SK-N-SH (cell line): Measurements from ENCODE around the gene CCDC102A. TPM values are rescaled to one million over a fixed set of nuclear protein-coding genes. Genes with fewer than 3 reads are reported as not detected.

ENCODE experiments used
- CTCF ChIA-PET: fragments of 300-600, 350-600 bp; formaldehyde crosslinking; extraction: SDS; loops from one replicate; lab custom pipeline; 2021; lab: Yijun Ruan, JAX
- POLR2A ChIA-PET: fragments of 350-600 bp; sonication (Branson Sonifier 250); formaldehyde crosslinking; extraction: SDS; loops from one replicate; lab custom pipeline; 2020; ENCODE audit warnings: antibody characterized with exemption, inconsistent platforms; lab: Yijun Ruan, JAX
- DNase-seq: peaks from one replicate; pipeline ENCODE4 v3.0.0; 2012
- H2AFZ ChIP-seq: fragments of 200-600 bp; sonication (generic); 2 replicates; pipeline ENCODE4 v1.8.1; 2016; ENCODE audit warnings: antibody characterized with exemption, mild to moderate bottlenecking, low read depth
- H3F3A ChIP-seq: fragments of 200-600 bp; sonication (generic); replicated peaks from 2 replicates; pipeline ENCODE3; 2016; ENCODE audit warnings: antibody characterized with exemption, mild to moderate bottlenecking; ENCODE audit not compliant: insufficient read depth
- H3K27ac ChIP-seq, 2 experiments: fragments of 200-500 bp in 1 of 2; fragments of 200-600 bp in 1 of 2; sonication (Bioruptor generic) in 1 of 2; sonication (generic), shearing (Covaris generic) in 1 of 2; 2 replicates each; pipeline versions ENCODE4 v1.5.1 to v1.6.1; 2014 to 2016; ENCODE audit warnings: low read depth in 2 of 2, inconsistent platforms in 1 of 2, low read length in 1 of 2, mild to moderate bottlenecking in 1 of 2, mixed read lengths in 1 of 2
- H3K27me3 ChIP-seq: fragments of 200-600 bp; sonication (generic), shearing (Covaris generic); 2 replicates; pipeline ENCODE4 v1.6.1; 2016; ENCODE audit warnings: mixed run types; ENCODE audit not compliant: insufficient read depth
- H3K36me3 ChIP-seq, 2 experiments: fragments of 200-500 bp in 1 of 2; fragments of 200-600 bp in 1 of 2; sonication (Bioruptor generic) in 1 of 2; sonication (generic) in 1 of 2; replicated peaks in 1 of 2; 2 replicates each; pipeline versions ENCODE3 to v1.5.1; 2014 to 2016; ENCODE audit warnings: low read length in 1 of 2, mild to moderate bottlenecking in 1 of 2; ENCODE audit not compliant: insufficient read depth in 2 of 2, control insufficient read depth in 1 of 2
- H3K4me1 ChIP-seq, 2 experiments: fragments of 200-500 bp in 1 of 2; fragments of 200-600 bp in 1 of 2; sonication (Bioruptor generic) in 1 of 2; sonication (generic), shearing (Covaris generic) in 1 of 2; 2 replicates each; pipeline versions ENCODE4 v1.5.1 to v1.6.1; 2014 to 2016; ENCODE audit warnings: low read depth in 1 of 2, low read length in 1 of 2, mixed run types in 1 of 2; ENCODE audit not compliant: insufficient read depth in 2 of 2, control insufficient read depth in 1 of 2
- H3K4me2 ChIP-seq: fragments of 200-600 bp; sonication (generic), shearing (Covaris generic); 2 replicates; pipeline ENCODE4 v1.6.1; 2017; ENCODE audit warnings: mixed run types
- H3K4me3 ChIP-seq, 2 experiments: fragments of 200-500 bp in 1 of 2; fragments of 200-600 bp in 1 of 2; sonication (Bioruptor generic) in 1 of 2; sonication (generic), shearing (Covaris generic) in 1 of 2; 2 replicates each; pipeline versions ENCODE4 v1.5.1 to v1.8.1; 2014 to 2016; ENCODE audit warnings: low read depth in 2 of 2, inconsistent platforms in 1 of 2, low read length in 1 of 2, mild to moderate bottlenecking in 1 of 2, mixed read lengths in 1 of 2, moderate library complexity in 1 of 2
- H3K79me2 ChIP-seq: fragments of 200-600 bp; sonication (generic); 2 replicates; pipeline ENCODE4 v1.8.1; 2017; ENCODE audit warnings: mild to moderate bottlenecking; ENCODE audit not compliant: insufficient read depth
- H3K9ac ChIP-seq: fragments of 200-600 bp; sonication (generic); 2 replicates; pipeline ENCODE4 v1.6.1; 2017; ENCODE audit warnings: mixed run types
- H3K9me2 ChIP-seq: fragments of 200-600 bp; sonication (generic); 2 replicates; pipeline ENCODE4 v1.6.1; 2017; ENCODE audit warnings: mixed run types
- H3K9me3 ChIP-seq: fragments of 200-600 bp; sonication (generic); 2 replicates; pipeline ENCODE4 v1.6.1; 2017; ENCODE audit warnings: mixed run types, mild to moderate bottlenecking, moderate library complexity
- H4K20me1 ChIP-seq: fragments of 200-600 bp; sonication (generic); 2 replicates; pipeline ENCODE4 v1.6.1; 2017; ENCODE audit warnings: mild to moderate bottlenecking, mixed run types; ENCODE audit not compliant: insufficient read depth
- CHD2 ChIP-seq: fragments of 150-350 bp; IDR thresholded peaks from 2 replicates; pipeline ENCODE4 v1.6.1; 2018; ENCODE audit warnings: low read length; ENCODE audit not compliant: partially characterized antibody
- EP300 ChIP-seq, 2 experiments: IDR thresholded peaks; 2 replicates each; pipeline versions ENCODE4 v1.4.0 to v1.6.1; 2012; ENCODE audit warnings: borderline replicate concordance in 1 of 2, low read depth in 1 of 2, low read length in 1 of 2
- FOSL2 ChIP-seq: IDR thresholded peaks from 2 replicates; pipeline ENCODE4 v1.4.0; 2012; ENCODE audit warnings: low read depth, mild to moderate bottlenecking, moderate library complexity, borderline replicate concordance
- GABPA ChIP-seq: IDR thresholded peaks from 2 replicates; pipeline ENCODE4 v1.4.0; 2012; ENCODE audit warnings: low read depth, mild to moderate bottlenecking
- GATA2 ChIP-seq: sonication (generic); formaldehyde crosslinking; IDR thresholded peaks from 2 replicates; pipeline ENCODE4 v1.5.0; 2020; ENCODE audit warnings: mild to moderate bottlenecking, missing genetic modification reagents
- MAX ChIP-seq: IDR thresholded peaks from 2 replicates; pipeline ENCODE4 v1.4.0; 2012; ENCODE audit warnings: low read depth
- MEF2A ChIP-seq: IDR thresholded peaks from 2 replicates; pipeline ENCODE4 v1.4.0; 2012; ENCODE audit warnings: low read depth, borderline replicate concordance
- NRF1 ChIP-seq: IDR thresholded peaks from 2 replicates; pipeline ENCODE4 v1.6.1; 2012; ENCODE audit warnings: low read depth, mild to moderate bottlenecking, low read length
- PBX3 ChIP-seq: IDR thresholded peaks from 2 replicates; pipeline ENCODE4; 2012
- POLR2AphosphoS5 ChIP-seq: IDR thresholded peaks from 2 replicates; pipeline ENCODE4 v1.6.1; 2012; ENCODE audit warnings: low read depth, low read length
- RAD21 ChIP-seq: IDR thresholded peaks from 2 replicates; pipeline ENCODE4 v1.6.1; 2012; ENCODE audit warnings: mild to moderate bottlenecking, low read length
- RCOR1 ChIP-seq: fragments of 150-350 bp; IDR thresholded peaks from 2 replicates; pipeline ENCODE4 v1.6.1; 2017; ENCODE audit warnings: antibody characterized with exemption, low read length
- REST ChIP-seq: IDR thresholded peaks from 2 replicates; pipeline ENCODE4 v1.6.1; 2012; ENCODE audit warnings: mild to moderate bottlenecking, low read depth, low read length, moderate library complexity
- RFX5 ChIP-seq: IDR thresholded peaks from 2 replicates; pipeline ENCODE4 v1.6.1; 2012; ENCODE audit warnings: mild to moderate bottlenecking, improper control_type of control experiment, low read length
- SIN3A ChIP-seq: IDR thresholded peaks from 2 replicates; pipeline ENCODE4 v1.6.1; 2012; ENCODE audit warnings: low read depth, mild to moderate bottlenecking, low read length, moderate library complexity, borderline replicate concordance
- SMC3 ChIP-seq: IDR thresholded peaks from 2 replicates; pipeline ENCODE4 v1.6.1; 2012; ENCODE audit warnings: low read depth, low read length, improper control_type of control experiment
- TAF1 ChIP-seq: IDR thresholded peaks from 2 replicates; pipeline ENCODE4 v1.6.1; 2012; ENCODE audit warnings: low read depth, mild to moderate bottlenecking, low read length, moderate library complexity, borderline replicate concordance
- TEAD4 ChIP-seq: IDR thresholded peaks from 2 replicates; pipeline ENCODE4 v1.4.0; 2012; ENCODE audit warnings: mild to moderate bottlenecking, borderline replicate concordance; ENCODE audit not compliant: insufficient read depth
- USF1 ChIP-seq: IDR thresholded peaks from 2 replicates; pipeline ENCODE4 v1.4.0; 2012; ENCODE audit warnings: low read depth, borderline replicate concordance
- ZBTB33 ChIP-seq: IDR thresholded peaks from 2 replicates; pipeline ENCODE4 v1.4.0; 2012; ENCODE audit warnings: low read depth, borderline replicate concordance
- WGBS: methylation state at CpG from one replicate; pipeline ENCODE4 v1.1.6; 2017; ENCODE audit warnings: low lambda C conversion rate; 5-methylcytosine and 5-hydroxymethylcytosine counted together
- polyA plus RNA-seq, 3 experiments: library from polyadenylated mRNA; depleted of rRNA; stranded (reverse); fragments of >200 nt; gene quantifications; 2 replicates each; pipeline ENCODE4 v1.2.3, GENCODE V29; 2012

Gene CCDC102A
- polyA plus RNA-seq, 1 of the 3 experiments (the other 2 are of a cell fraction), result 26.2 TPM

GRCh38 chr16:57510016-57510871, 26.1 kb downstream of the CCDC102A start (continued):
- TF ChIP-seq REST, result no peak
- TF ChIP-seq USF1, result no peak
- peak; percentile 64 for TF ChIP-seq CHD2

GRCh38 chr16:57509231-57509923, 27.0 kb downstream of the CCDC102A start:
- ChIA-PET CTCF (interaction anchor here (1.0 to 23.0 kb wide), 7 partner anchors 10 to 88 kb away, joined by 3 to 426 read pairs (median 34); partner anchors contain the start of genes DOK4 and POLR2C), POLR2A (interaction anchor here (0.8 to 5.4 kb wide), 10 partner anchors 9 to 132 kb away, joined by 3 to 152 read pairs (median 4); partner anchors contain the start of genes CIAPIN1, COQ9, DOK4 and POLR2C)
- no peaks in the 10 kb centered on the region for H3K9me2 ChIP-seq
- WGBS, result 74% methylated on average over 10 of the region's 12 CpGs
- no peak overlapping the region for H3K9ac ChIP-seq
- H3K9me3 ChIP-seq, result no peaks in the 10 kb centered on the region
- no peak for DNase-seq
- no peak overlapping the region for H2AFZ ChIP-seq
- H3K79me2 ChIP-seq, result no peaks in the 10 kb centered on the region
- H3K27ac ChIP-seq, result peak overlapping the region in 1 of 2 experiments; percentile 99; a peak in 3 of 4 replicates
- no peaks in the 10 kb centered on the region for H3F3A ChIP-seq
- no peak overlapping the region for H3K4me3 ChIP-seq
- H3K4me1 ChIP-seq, result peaks cover 0 to 45% of the 10 kb centered on the region in 2 experiments; a peak in 1 of 4 replicates
- H4K20me1 ChIP-seq, result no peaks in the 10 kb centered on the region
- H3K4me2 ChIP-seq, result no peak overlapping the region
- no peaks in the 10 kb centered on the region for H3K36me3 ChIP-seq
- no peaks in the 10 kb centered on the region for H3K27me3 ChIP-seq
- TF ChIP-seq RFX5 (no peak), GABPA (no peak), FOSL2 (no peak), PBX3 (no peak), POLR2AphosphoS5 (no peak), GATA2 (CRISPR knock-in tag) (no peak), SMC3 (no peak), RAD21 (no peak), TEAD4 (no peak), MEF2A (no peak), ZBTB33 (no peak), MAX (no peak), RCOR1 (no peak), SIN3A (no peak), TAF1 (no peak), NRF1 (no peak), EP300 (IDR thresholded peaks at IDR 0.05; ENCODE audit: borderline replicate concordance in 1 of 2, low read depth in 1 of 2, low read length in 1 of 2) (no peak)
